Measurements from ENCODE around the gene MYO18A. TPM values are rescaled to one million over a fixed set of nuclear protein-coding genes. Genes with fewer than 3 reads are reported as not detected.

Gene MYO18A
- total and polyA plus RNA-seq, 2 donors from 2014 or later, result 25.6 to 60.7 TPM

- no peak for TF ChIP-seq CTCF (IDR thresholded peaks at IDR 0.05; ENCODE audit: borderline replicate concordance, extremely low read depth, insufficient read depth)
- DNase-seq (no peak), FAIRE-seq (no peak)
- Histone ChIP-seq H3K9me3 (ENCODE audit: control insufficient read depth in 2 of 3, insufficient read depth in 1 of 3, low read length in 3 of 3) (no peaks in the 10 kb centered on the region), H3K4me1 (ENCODE audit: control insufficient read depth in 2 of 3, insufficient read depth in 2 of 3, low read depth in 1 of 3, low read length in 3 of 3) (peaks cover 0 to 3% (median 0%) of the 10 kb centered on the region in 3 donors), H3K27me3 (ENCODE audit: control insufficient read depth, insufficient read depth, low read length) (no peaks in the 10 kb centered on the region), H3K36me3 (ENCODE audit: control insufficient read depth in 2 of 3, insufficient read depth in 3 of 3, low read length in 3 of 3) (no peaks in the 10 kb centered on the region), H3K27ac (ENCODE audit: low read depth in 2 of 2, low read length in 2 of 2) (no peak overlapping the region), H3K9ac (ENCODE audit: low read length in 3 of 3) (no peak overlapping the region), H3K4me3 (ENCODE audit: low read length in 3 of 3) (no peak overlapping the region)
- intact Hi-C loops (cut with DNase I), result no loop called here
Measured at GRCh38 chr17:29215717-29216116, 35.5 kb upstream of the MYO18A start.

- DNase-seq (no peak), FAIRE-seq (no peak)
- Histone ChIP-seq H3K36me3 (ENCODE audit: control insufficient read depth in 2 of 3, insufficient read depth in 3 of 3, low read length in 3 of 3) (no peaks in the 10 kb centered on the region), H3K27me3 (ENCODE audit: control insufficient read depth, insufficient read depth, low read length) (no peaks in the 10 kb centered on the region), H3K27ac (ENCODE audit: low read depth in 2 of 2, low read length in 2 of 2) (no peak overlapping the region), H3K4me1 (ENCODE audit: control insufficient read depth in 2 of 3, insufficient read depth in 2 of 3, low read depth in 1 of 3, low read length in 3 of 3) (peaks cover 0 to 3% (median 0%) of the 10 kb centered on the region in 3 donors), H3K4me3 (ENCODE audit: low read length in 3 of 3) (no peak overlapping the region), H3K9me3 (ENCODE audit: control insufficient read depth in 2 of 3, insufficient read depth in 1 of 3, low read length in 3 of 3) (no peaks in the 10 kb centered on the region), H3K9ac (ENCODE audit: low read length in 3 of 3) (no peak overlapping the region)
- intact Hi-C loops (cut with DNase I), result no loop called here
- no peak for TF ChIP-seq CTCF (IDR thresholded peaks at IDR 0.05; ENCODE audit: borderline replicate concordance, extremely low read depth, insufficient read depth)
Measured at GRCh38 chr17:29215174-29215573, 35.0 kb upstream of the MYO18A start.

GRCh38 chr17:29214215-29215146 is 34.3 kb upstream of the MYO18A start:
- H3K9ac ChIP-seq (ENCODE audit: low read length in 3 of 3), result no peak overlapping the region
- no peaks in the 10 kb centered on the region for H3K27me3 ChIP-seq (ENCODE audit: control insufficient read depth, insufficient read depth, low read length)
- H3K36me3 ChIP-seq (ENCODE audit: control insufficient read depth in 2 of 3, insufficient read depth in 3 of 3, low read length in 3 of 3), result no peaks in the 10 kb centered on the region
- intact Hi-C loops (cut with DNase I), result no loop called here
- FAIRE-seq (no peak), DNase-seq (no peak)
- H3K27ac ChIP-seq (ENCODE audit: low read depth in 2 of 2, low read length in 2 of 2), result no peak overlapping the region
- no peak for TF ChIP-seq CTCF (IDR thresholded peaks at IDR 0.05; ENCODE audit: borderline replicate concordance, extremely low read depth, insufficient read depth)
- no peak overlapping the region for H3K4me3 ChIP-seq (ENCODE audit: low read length in 3 of 3)
- H3K9me3 ChIP-seq (ENCODE audit: control insufficient read depth in 2 of 3, insufficient read depth in 1 of 3, low read length in 3 of 3), result no peaks in the 10 kb centered on the region
- H3K4me1 ChIP-seq (ENCODE audit: control insufficient read depth in 2 of 3, insufficient read depth in 2 of 3, low read depth in 1 of 3, low read length in 3 of 3), result peaks cover 0 to 3% (median 0%) of the 10 kb centered on the region in 3 donors

Measured in kidney (tissue), 14 donors.